H9 (cell line): ENCODE data around the gene LAX1. TPM values are rescaled to one million over a fixed set of nuclear protein-coding genes. Genes with fewer than 3 reads are reported as not detected.
"Not testable (repeated sequence)": the region's sequence is repeated elsewhere in the genome, so short reads cannot be mapped to it uniquely, and the experiment has no call there.

Experiments
- DNase-seq: peaks from one replicate; pipeline ENCODE4 v3.0.0-alpha.2; 2017
- H2AFZ ChIP-seq: one replicate; pipeline ENCODE4 v1.6.1; 2013; ENCODE audit warnings: mild to moderate bottlenecking, low read length, control low read depth, moderate library complexity
- H2AK5ac ChIP-seq: 2 replicates; pipeline ENCODE4 v1.6.1; 2013; ENCODE audit warnings: low read length, control low read depth, mixed read lengths; ENCODE audit not compliant: insufficient read length
- H2BK120ac ChIP-seq: one replicate; pipeline ENCODE4 v1.6.1; 2013; ENCODE audit warnings: low read depth, mild to moderate bottlenecking, low read length, control low read depth, inconsistent platforms; ENCODE audit not compliant: poor library complexity, severe bottlenecking
- H2BK12ac ChIP-seq: 2 replicates; pipeline ENCODE4 v1.6.1; 2013; ENCODE audit warnings: low read length, control low read depth, mixed read lengths, low read depth; ENCODE audit not compliant: insufficient read length
- H2BK15ac ChIP-seq: 2 replicates; pipeline ENCODE4 v1.6.1; 2013; ENCODE audit warnings: low read depth, low read length, control low read depth
- H2BK20ac ChIP-seq: one replicate; pipeline ENCODE4 v1.6.1; 2013; ENCODE audit warnings: low read depth, mild to moderate bottlenecking, low read length, control low read depth, inconsistent platforms; ENCODE audit not compliant: poor library complexity, severe bottlenecking
- H2BK5ac ChIP-seq: 2 replicates; pipeline ENCODE4 v1.6.1; 2013; ENCODE audit warnings: low read length, control low read depth, mixed read lengths; ENCODE audit not compliant: insufficient read length
- H3K14ac ChIP-seq: 2 replicates; pipeline ENCODE4 v1.6.1; 2013; ENCODE audit warnings: low read length, control low read depth; ENCODE audit not compliant: insufficient read depth
- H3K18ac ChIP-seq: 2 replicates; pipeline ENCODE4 v1.6.1; 2013; ENCODE audit warnings: low read depth, mild to moderate bottlenecking, mixed read lengths, low read length, control low read depth; ENCODE audit not compliant: insufficient read length
- H3K23ac ChIP-seq: 2 replicates; pipeline ENCODE4 v1.6.1; 2013; ENCODE audit warnings: low read length, control low read depth, mixed read lengths, low read depth; ENCODE audit not compliant: insufficient read length
- H3K23me2 ChIP-seq: 2 replicates; pipeline ENCODE4 v1.6.1; 2013; ENCODE audit warnings: low read depth, mild to moderate bottlenecking, mixed read lengths, low read length, control low read depth; ENCODE audit not compliant: insufficient read length, poor library complexity, severe bottlenecking
- H3K27ac ChIP-seq: 2 replicates; pipeline ENCODE4 v1.5.1; 2013; ENCODE audit warnings: low read length, control low read depth, mixed read lengths, low read depth; ENCODE audit not compliant: insufficient read length
- H3K27me3 ChIP-seq: 2 replicates; pipeline ENCODE4 v1.6.1; 2013; ENCODE audit warnings: low read length, control low read depth, inconsistent platforms; ENCODE audit not compliant: insufficient read depth
- H3K4ac ChIP-seq: 2 replicates; pipeline ENCODE4 v1.6.1; 2013; ENCODE audit warnings: low read depth, mild to moderate bottlenecking, control low read depth, inconsistent platforms, low read length, moderate library complexity
- H3K4me1 ChIP-seq: 2 replicates; pipeline ENCODE4 v1.6.1; 2013; ENCODE audit warnings: low read length, control low read depth, inconsistent platforms; ENCODE audit not compliant: insufficient read depth
- H3K4me2 ChIP-seq: 2 replicates; pipeline ENCODE4 v1.6.1; 2013; ENCODE audit warnings: low read length, control low read depth, mixed read lengths; ENCODE audit not compliant: insufficient read length, insufficient read depth
- H3K56ac ChIP-seq: 2 replicates; pipeline ENCODE4 v1.6.1; 2013; ENCODE audit warnings: low read depth, mild to moderate bottlenecking, mixed read lengths, low read length, control low read depth; ENCODE audit not compliant: insufficient read length
- H3K79me1 ChIP-seq: 2 replicates; pipeline ENCODE4 v1.6.1; 2013; ENCODE audit warnings: low read depth, mild to moderate bottlenecking, moderate library complexity, low read length, control low read depth, inconsistent platforms; ENCODE audit not compliant: insufficient read depth, poor library complexity, severe bottlenecking
- H3K79me2 ChIP-seq: 2 replicates; pipeline ENCODE4 v1.6.1; 2013; ENCODE audit warnings: low read length, control low read depth, inconsistent platforms; ENCODE audit not compliant: insufficient read depth
- H3K9ac ChIP-seq: 2 replicates; pipeline ENCODE4 v1.6.1; 2013; ENCODE audit warnings: low read length, control low read depth, mixed read lengths; ENCODE audit not compliant: insufficient read length; ENCODE audit errors: extremely low read depth
- H3K9me3 ChIP-seq: one replicate; pipeline ENCODE4 v1.6.1; 2013; ENCODE audit warnings: low read depth, low read length, inconsistent platforms; ENCODE audit not compliant: control insufficient read depth
- H3T11ph ChIP-seq: one replicate; pipeline ENCODE4 v1.6.1; 2013; ENCODE audit warnings: mild to moderate bottlenecking, low read length, control low read depth, inconsistent platforms
- H4K20me1 ChIP-seq: one replicate; pipeline ENCODE4 v1.6.1; 2013; ENCODE audit not compliant: control insufficient read depth, insufficient read length, insufficient read depth
- H4K5ac ChIP-seq: 2 replicates; pipeline ENCODE4 v1.6.1; 2013; ENCODE audit warnings: low read depth, mild to moderate bottlenecking, mixed read lengths, low read length, control low read depth; ENCODE audit not compliant: insufficient read length
- H4K8ac ChIP-seq: replicated peaks from 2 replicates; pipeline ENCODE4 v1.6.1; 2013; ENCODE audit warnings: low read length, control low read depth, mixed read lengths, low read depth; ENCODE audit not compliant: insufficient read length
- H4K91ac ChIP-seq: 2 replicates; pipeline ENCODE4 v1.6.1; 2013; ENCODE audit warnings: low read depth, mild to moderate bottlenecking, moderate library complexity, mixed read lengths, low read length, control low read depth; ENCODE audit not compliant: insufficient read length
- H3K27ac Mint-ChIP-seq, 3 experiments: 2 replicates in 2 of 3; 3 replicates in 1 of 3; pipeline ENCODE4 v1.8.0; 2020 to 2021; ENCODE audit warnings: mixed read lengths in 3 of 3, mild to moderate bottlenecking in 1 of 3, moderate library complexity in 1 of 3
- H3K27me3 Mint-ChIP-seq: 2 replicates; pipeline ENCODE4 v1.8.0; 2021; ENCODE audit warnings: low read depth, mild to moderate bottlenecking, moderate library complexity, mixed read lengths
- H3K36me3 Mint-ChIP-seq, 3 experiments: 2 replicates in 2 of 3; 3 replicates in 1 of 3; pipeline ENCODE4 v1.8.0; 2020 to 2021; ENCODE audit warnings: low read depth in 3 of 3, mixed read lengths in 3 of 3; ENCODE audit not compliant: insufficient read depth in 1 of 3
- H3K4me1 Mint-ChIP-seq, 2 experiments: 2 replicates each; pipeline ENCODE4 v1.8.0; 2020; ENCODE audit warnings: mixed read lengths in 2 of 2
- H3K4me3 Mint-ChIP-seq, 2 experiments: 2 replicates in 1 of 2; 3 replicates in 1 of 2; pipeline ENCODE4 v1.8.0; 2020 to 2021; ENCODE audit warnings: mild to moderate bottlenecking in 2 of 2, mixed read lengths in 2 of 2, moderate library complexity in 1 of 2
- H3K9me3 Mint-ChIP-seq, 2 experiments: 2 replicates in 1 of 2; 3 replicates in 1 of 2; pipeline ENCODE4 v1.8.0; 2020; ENCODE audit warnings: mild to moderate bottlenecking in 2 of 2, mixed read lengths in 2 of 2, moderate library complexity in 1 of 2
- CTCF ChIP-seq: fragments of 200-600 bp; sonication (generic); conservative IDR thresholded peaks from 3 replicates; pipeline ENCODE4 v1.8.0; 2021; ENCODE audit warnings: antibody characterized with exemption, mild to moderate bottlenecking
- WGBS: extraction: QIAGEN DNeasy Blood & Tissue Kit; methylation state at CpG from one replicate; pipeline ENCODE4 v1.1.7; 2013; ENCODE audit warnings: missing lambda C conversion rate, low lambda C conversion rate, mixed read lengths; ENCODE audit not compliant: insufficient read length; ENCODE audit errors: extremely low coverage; 5-methylcytosine and 5-hydroxymethylcytosine counted together
- total RNA-seq: library from RNA; stranded (reverse); gene quantifications from 2 replicates; pipeline ENCODE4 v1.2.1, GENCODE V29; 2021

LAX1 gene
- total RNA-seq, 1 experiment from 2014 or later = not detected

GRCh38 chr1:203751051-203751450 is 13.9 kb upstream of the LAX1 start:
- Histone ChIP-seq H2BK15ac (no peak overlapping the region), H4K8ac (no peak overlapping the region), H3K4me2 (no peak overlapping the region), H3K23ac (no peak overlapping the region), H2BK120ac (no peak overlapping the region), H3K14ac (no peak overlapping the region), H3K23me2 (no peaks in the 10 kb centered on the region), H3K4me1 (no peaks in the 10 kb centered on the region; the same call in 1 of the 2 replicates), H2BK5ac (no peak overlapping the region), H4K5ac (no peak overlapping the region), H2AK5ac (no peak overlapping the region), H3T11ph (no peak overlapping the region), H3K79me1 (no peaks in the 10 kb centered on the region), H3K56ac (no peak overlapping the region), H3K9me3 (no peaks in the 10 kb centered on the region), H3K9ac (no peak overlapping the region), H3K18ac (no peak overlapping the region), H2AFZ (no peak overlapping the region), H2BK20ac (no peak overlapping the region), H3K27me3 (no peaks in the 10 kb centered on the region), H3K79me2 (no peaks in the 10 kb centered on the region), H3K4ac (no peak overlapping the region), H4K91ac (no peak overlapping the region), H4K20me1 (no peaks in the 10 kb centered on the region), H2BK12ac (no peak overlapping the region), H3K27ac (no peak overlapping the region)
- DNase-seq = no peak
- Mint-ChIP-seq H3K9me3 (no peaks in the 10 kb centered on the region; a peak in 1 of 5 replicates), H3K27me3 (no peaks in the 10 kb centered on the region), H3K36me3 (no peaks in the 10 kb centered on the region), H3K4me3 (no peak overlapping the region), H3K4me1 (peaks cover 4 to 6% of the 10 kb centered on the region in 2 experiments; a peak in 3 of 4 replicates), H3K27ac (no peak overlapping the region)
- no peak for TF ChIP-seq CTCF
- WGBS = no CpG with 5 or more reads among the region's 3 CpGs

- not testable (repeated sequence) for H2BK12ac ChIP-seq, H3K4ac ChIP-seq, H3K56ac ChIP-seq, H3K27ac Mint-ChIP-seq, H3K27me3 ChIP-seq, H3T11ph ChIP-seq, H3K18ac ChIP-seq, H4K20me1 ChIP-seq, H2AFZ ChIP-seq, H3K14ac ChIP-seq, H4K91ac ChIP-seq, H3K4me2 ChIP-seq, H3K36me3 Mint-ChIP-seq, H3K79me1 ChIP-seq, H2BK5ac ChIP-seq, H3K9me3 Mint-ChIP-seq, H4K5ac ChIP-seq, H3K27me3 Mint-ChIP-seq, H3K9ac ChIP-seq, H3K4me1 Mint-ChIP-seq, H3K9me3 ChIP-seq, H3K79me2 ChIP-seq, H3K27ac ChIP-seq, H2AK5ac ChIP-seq, H3K4me1 ChIP-seq, H3K23me2 ChIP-seq, H3K4me3 Mint-ChIP-seq, DNase-seq, H2BK15ac ChIP-seq, H3K23ac ChIP-seq, H4K8ac ChIP-seq, H2BK120ac ChIP-seq
- peak overlapping the region; percentile 45 for H2BK20ac ChIP-seq
- WGBS = no CpG with 5 or more reads among the region's 5 CpGs
Observed at GRCh38 chr1:203751618-203752361, 13.2 kb upstream of the LAX1 start.
